HG03060 (cell line): ENCODE results near the gene CDS2.

ENCODE experiments used
- ATAC-seq: cut with Tn5 transposase; IDR thresholded peaks from one replicate; pipeline ENCODE4 v1.9.1; 2021; ENCODE audit warnings: low read depth, moderate number of reproducible peaks; ENCODE audit not compliant: unreplicated experiment

CDS2 gene

GRCh38 chr20:5177071-5177470, 50.3 kb downstream of the CDS2 start:
- no peak for ATAC-seq

GRCh38 chr20:5178046-5178445, 51.2 kb downstream of the CDS2 start:
- no peak for ATAC-seq

- no peak for ATAC-seq
Measured at GRCh38 chr20:5180421-5180820, 53.6 kb downstream of the CDS2 start.

- no peak for ATAC-seq
Measured at GRCh38 chr20:5180933-5181332, 54.1 kb downstream of the CDS2 start.

GRCh38 chr20:5181492-5181891, 54.7 kb downstream of the CDS2 start:
- ATAC-seq = no peak

- no peak for ATAC-seq
Measured at GRCh38 chr20:5181958-5182357, 55.1 kb downstream of the CDS2 start.

- no peak for ATAC-seq
Measured at GRCh38 chr20:5182615-5183254, 55.9 kb downstream of the CDS2 start.

GRCh38 chr20:5183731-5184474, 57.1 kb downstream of the CDS2 start:
- ATAC-seq = no peak

GRCh38 chr20:5184684-5185083, 57.9 kb downstream of the CDS2 start:
- ATAC-seq = no peak

- ATAC-seq = no peak
Measured at GRCh38 chr20:5187122-5187521, 60.3 kb downstream of the CDS2 start.

GRCh38 chr20:5188736-5189135, 61.9 kb downstream of the CDS2 start:
- no peak for ATAC-seq

GRCh38 chr20:5189917-5190316, 63.1 kb downstream of the CDS2 start:
- ATAC-seq = no peak

GRCh38 chr20:5190444-5190843, 63.6 kb downstream of the CDS2 start:
- ATAC-seq = no peak

GRCh38 chr20:5191829-5192569, 65.2 kb downstream of the CDS2 start:
- ATAC-seq = no peak

GRCh38 chr20:5192570-5193431, 66.0 kb downstream of the CDS2 start:
- no peak for ATAC-seq

- no peak for ATAC-seq
Measured at GRCh38 chr20:5195655-5196054, 68.8 kb downstream of the CDS2 start.

GRCh38 chr20:5196149-5196548, 69.3 kb downstream of the CDS2 start:
- no peak for ATAC-seq

GRCh38 chr20:5197270-5197827, 70.5 kb downstream of the CDS2 start:
- no peak for ATAC-seq

- ATAC-seq = no peak
Measured at GRCh38 chr20:5197847-5198650, 71.2 kb downstream of the CDS2 start.

- no peak for ATAC-seq
Measured at GRCh38 chr20:5198651-5198924, 71.8 kb downstream of the CDS2 start.
